Fibroblast of skin of abdomen (primary cell): ENCODE measurements around the gene AGER.
"Not testable (repeated sequence)": the region's sequence is repeated elsewhere in the genome, so short reads cannot be mapped to it uniquely, and the experiment has no call there.

Experiments used
- DNase-seq: peaks from one replicate; pipeline ENCODE4 v3.0.0-alpha.2; 2013

AGER gene

DNA sequence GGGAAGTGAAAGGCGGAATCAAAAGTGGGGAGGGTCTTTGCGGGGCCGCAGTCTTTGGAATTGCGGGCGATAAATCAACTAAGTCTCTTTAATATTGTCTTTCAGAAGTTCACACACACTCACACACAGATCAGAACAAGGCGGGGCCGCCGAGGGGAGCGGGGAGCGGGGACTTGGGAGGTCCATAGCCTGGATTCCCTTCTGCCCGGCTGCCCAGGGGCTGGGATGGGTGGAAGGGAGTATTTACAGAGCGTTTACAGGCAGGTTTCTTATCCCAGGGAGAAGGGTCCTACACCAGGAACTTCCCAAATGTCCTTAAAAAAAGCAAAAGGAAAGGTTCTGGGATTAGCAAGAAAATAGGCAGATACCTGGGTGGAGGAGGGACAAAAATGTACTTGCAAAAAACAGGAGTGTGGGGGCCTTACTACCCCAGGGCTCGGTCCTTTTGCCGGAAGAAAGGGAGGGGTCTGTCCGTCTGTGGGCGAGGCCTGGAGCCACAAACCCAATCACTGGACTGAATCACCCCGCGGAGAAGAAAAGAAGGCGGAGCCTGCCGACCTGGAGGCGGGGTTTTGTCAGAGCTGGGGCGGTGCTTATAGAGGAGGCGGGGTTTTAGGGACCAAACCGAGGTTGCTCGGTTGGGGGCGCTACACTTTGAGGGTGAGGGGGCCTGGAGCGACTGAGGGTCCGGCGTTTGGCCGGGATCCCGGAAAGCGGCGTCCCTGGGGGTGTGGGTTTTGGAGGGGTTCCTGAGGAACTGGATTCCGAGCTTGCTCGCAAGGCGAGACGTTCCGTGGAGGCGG is 35.6 kb downstream of the AGER start:
- DNase-seq, result peak; percentile 23

DNA sequence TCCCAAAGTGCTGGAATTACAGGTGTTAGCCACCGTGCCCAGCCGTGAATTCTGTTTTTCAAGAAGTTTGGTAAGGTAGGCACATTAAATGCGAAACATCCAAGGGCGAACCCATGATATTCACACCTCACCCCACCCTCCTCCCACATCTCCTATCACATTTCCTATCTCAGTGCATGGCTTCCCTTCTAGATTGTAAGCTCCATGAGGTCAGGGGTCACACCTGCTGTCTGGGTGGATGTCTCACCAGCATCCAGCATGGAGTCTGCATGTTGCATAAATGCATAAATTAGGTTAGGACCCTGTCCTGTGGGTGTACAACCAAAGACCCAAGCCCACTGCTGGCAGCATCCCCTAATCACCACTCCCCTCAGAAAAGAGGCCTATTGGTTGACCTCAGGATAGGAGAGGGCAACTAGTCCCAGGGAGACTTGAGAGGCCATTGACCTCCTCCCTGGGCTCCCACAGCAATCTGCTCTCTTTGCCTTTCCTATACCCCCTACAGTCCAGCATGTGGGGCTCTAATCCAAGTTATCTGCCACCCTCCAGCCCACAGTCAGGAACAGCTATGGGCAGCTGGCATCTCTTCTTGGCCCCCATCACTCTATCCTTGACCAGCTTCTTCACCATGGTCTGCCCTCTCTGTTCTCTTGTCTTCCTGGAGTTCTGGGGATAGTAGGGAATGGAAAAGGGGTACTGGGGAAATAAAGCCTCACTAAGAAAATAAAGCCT is 36.5 kb downstream of the AGER start:
- DNase-seq, result no peak

DNA sequence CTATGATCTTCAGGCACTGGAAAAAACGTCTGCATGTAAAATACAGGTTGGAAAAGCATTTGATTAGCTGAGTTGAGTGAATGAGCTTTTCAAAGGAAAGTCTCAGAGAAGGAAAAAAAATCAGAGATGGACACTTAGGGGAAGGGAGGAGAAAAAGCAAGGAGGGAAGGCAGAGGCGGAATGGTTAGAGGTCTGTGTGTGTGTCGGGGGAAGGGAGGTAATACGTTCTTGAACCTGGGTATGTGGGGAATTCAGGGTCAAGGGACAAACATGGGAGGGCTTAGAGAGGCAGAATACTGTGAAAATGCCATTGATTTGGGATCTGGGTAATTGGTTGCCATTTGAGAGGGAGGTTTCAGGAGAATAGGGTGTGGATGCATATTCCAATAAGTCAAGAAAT is 37.4 kb downstream of the AGER start:
- DNase-seq, result no peak

DNA sequence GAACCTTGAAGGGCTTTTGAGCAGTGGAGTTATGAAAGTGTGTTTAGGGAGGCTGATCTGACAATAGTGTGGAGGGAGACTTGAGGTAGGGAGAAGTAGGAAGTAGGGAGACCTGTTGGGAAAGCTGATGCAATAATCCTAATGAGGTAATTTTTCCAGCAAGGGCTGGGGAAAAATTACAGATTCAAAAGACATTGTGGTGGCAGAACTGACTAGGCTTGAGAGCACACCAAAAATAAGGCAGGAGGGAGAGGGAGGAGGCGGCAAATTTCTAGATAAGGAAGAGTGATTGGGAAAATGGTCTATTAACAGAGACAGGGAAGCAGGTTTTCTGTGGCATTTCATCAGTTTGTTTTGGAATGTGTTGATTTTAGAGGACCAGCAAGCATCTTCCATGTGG is 37.8 kb downstream of the AGER start:
- no peak for DNase-seq

DNA sequence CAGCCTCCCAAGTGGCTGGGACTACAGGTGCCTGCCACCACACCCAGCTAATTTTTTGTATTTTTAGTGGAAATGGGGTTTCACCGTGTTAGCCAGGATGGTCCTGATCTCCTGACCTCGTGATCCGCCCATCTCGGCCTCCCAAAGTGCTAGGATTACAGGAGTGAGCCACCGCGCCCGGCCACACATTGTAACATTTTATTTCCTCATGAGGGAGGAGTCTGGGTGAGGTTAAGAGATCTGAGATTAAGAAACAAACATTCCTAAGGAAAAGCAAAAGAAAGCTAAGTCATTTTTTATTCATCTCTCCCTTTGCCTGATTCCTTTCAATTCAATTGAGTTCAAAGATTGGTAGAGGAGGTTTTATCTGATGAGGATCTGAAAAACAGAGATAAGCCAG is 39.8 kb downstream of the AGER start:
- DNase-seq, result not testable (repeated sequence)

DNA sequence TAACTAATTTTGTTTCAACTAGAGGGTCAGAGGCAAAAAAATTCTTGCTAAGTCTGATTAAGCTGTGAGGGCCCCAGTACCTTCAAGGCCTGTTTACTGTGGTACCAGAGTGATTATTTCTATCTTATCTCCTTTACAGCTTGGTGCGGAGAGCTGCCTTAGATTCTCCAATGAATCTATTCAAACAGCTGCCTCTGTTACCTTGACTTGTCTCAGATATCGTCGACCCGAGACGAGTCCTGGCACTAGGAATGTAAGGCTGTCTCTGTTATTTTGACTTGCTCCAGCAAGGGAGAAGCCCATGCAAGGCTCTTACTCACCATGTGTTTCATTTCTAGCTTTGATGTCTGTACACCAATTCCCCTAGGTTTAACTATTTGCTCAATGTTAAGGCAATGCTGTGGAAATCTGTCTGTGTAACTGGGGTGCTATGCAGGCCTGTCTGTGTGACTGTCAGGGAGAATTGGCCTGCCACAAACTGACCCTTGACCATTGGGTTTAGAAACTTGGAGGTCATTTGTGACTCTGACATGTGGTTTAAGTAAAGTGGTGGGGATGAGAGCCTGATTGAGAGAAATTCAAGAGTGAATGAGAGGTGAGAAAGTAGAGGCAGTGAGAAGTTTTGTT is 43.5 kb downstream of the AGER start:
- no peak for DNase-seq

DNA sequence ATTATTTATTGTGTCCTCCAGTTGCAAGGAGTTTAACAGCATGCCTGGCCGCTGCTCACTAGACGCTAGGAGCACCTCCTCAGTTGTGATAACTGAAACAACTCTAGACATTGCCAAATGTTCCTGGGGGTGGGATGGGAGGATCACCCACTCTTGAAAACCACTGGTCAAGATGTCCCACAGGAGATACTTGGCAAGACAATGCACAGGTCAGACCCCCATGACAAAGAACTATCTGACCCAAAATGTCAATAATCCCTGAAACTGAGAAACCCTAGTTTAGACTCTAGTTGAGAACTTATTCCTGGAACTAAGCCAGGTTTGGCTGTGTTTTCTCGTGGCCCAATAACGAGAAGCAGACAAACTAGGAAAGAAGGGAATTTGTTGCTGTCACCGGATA is 44.5 kb downstream of the AGER start:
- DNase-seq, result no peak

DNA sequence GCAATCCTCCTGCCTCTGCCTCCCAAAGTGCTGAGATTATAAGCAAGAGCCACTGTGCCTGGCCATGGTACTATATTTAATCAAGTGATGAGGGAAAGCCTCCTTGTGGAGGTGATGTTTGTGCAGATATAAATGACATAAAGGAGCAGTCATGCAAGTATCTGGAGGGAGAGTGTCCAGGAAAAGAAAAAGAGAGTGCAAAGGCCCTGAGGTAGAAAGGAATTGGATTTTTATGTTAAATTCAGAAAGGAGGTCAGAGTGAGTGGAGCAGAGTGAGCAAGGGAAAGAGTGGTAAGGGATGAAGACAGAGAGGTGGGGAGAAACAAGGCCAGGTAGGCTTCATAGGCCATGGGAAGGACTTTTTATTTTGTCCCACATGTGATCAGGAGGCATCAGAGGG is 46.6 kb downstream of the AGER start:
- no peak for DNase-seq

DNA sequence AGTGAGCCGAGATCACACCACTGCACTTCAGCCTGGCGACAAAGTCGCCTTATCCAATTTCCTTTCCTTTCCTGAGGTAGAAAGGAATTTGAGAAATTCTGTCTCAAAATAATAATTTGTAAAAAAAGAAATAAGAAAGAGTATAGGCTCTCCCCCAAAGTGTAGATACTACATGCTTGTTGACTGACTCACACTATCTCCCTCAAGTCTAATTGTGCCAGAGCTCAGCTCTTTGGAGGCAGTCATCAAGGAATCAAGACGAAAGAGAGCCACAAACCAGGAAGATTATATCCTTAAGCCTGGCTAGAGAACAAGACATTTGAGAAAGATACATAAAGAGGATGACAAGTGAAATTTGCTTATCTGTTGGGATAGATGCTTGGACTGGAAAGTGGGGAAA is 50.3 kb downstream of the AGER start:
- DNase-seq, result peak; percentile 61

DNA sequence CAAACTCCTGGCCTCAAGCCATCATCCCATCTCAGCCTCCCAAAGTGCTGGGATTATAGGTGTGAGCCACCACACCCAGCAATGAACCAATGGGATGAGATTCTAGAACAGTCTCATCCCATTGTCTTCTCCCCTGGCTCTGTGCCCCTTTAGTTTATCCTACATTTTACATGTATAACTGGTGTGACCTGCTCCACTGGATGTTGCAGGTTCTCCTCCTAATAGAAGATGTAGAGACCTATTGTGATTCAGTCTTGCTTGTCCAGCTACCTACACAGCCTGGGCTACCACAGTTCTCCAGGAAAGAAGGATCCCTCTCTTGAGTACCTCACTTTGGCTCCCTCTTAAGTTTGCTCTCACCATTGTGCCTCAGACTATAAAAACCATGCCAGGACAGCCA is 51.9 kb downstream of the AGER start:
- no peak for DNase-seq

DNA sequence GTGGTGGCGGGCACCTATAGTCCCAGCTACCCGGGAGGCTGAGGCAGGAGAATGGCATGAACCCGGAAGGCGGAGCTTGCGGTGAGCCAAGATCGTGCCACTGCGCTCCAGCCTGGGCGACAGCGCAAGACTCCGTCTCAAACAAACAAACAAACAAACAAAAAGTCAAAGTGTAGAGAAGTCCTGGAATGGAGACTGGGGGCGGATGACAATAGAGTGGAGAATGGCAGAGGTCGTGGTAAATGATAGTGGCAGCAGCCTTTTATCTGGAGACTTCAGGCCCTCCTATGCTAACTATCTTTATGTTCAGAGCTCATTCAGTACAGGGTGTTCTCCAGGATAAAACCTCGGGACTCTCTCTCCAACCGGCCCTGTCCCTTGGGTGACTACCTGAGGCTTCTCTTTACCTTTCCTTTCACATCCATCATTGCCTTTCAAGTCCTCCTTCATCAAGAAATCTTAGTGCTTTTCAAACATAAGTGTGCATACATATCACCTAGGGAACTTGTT is 52.6 kb downstream of the AGER start:
- DNase-seq, result no peak
